NCI-H82 (cell line): ENCODE results near the gene FHIT.

Experiments used
- DNase-seq: peaks from one replicate; lab custom pipeline; 2025; lab: John Stamatoyannopoulos, UW

FHIT gene

DNA sequence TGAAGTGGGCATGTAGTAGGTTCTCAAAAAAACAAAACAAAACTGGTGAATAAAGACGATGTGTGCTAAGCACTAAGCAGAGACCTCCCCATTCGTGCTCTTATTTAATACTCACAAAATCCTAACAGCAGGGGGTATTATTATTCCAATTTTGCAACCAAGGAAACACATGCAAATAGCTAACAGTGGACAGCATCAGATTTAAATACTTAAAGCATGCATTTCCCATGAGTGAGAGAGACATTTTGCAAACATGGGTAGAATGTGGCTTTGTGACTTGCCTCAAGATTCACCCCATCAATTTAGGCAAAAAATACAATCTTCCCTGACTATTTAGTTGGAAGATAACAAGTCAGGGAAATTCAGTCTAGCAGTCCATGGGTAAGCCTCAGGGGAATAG lies 1255.2 kb downstream of the FHIT start:
- DNase-seq = no peak

DNA sequence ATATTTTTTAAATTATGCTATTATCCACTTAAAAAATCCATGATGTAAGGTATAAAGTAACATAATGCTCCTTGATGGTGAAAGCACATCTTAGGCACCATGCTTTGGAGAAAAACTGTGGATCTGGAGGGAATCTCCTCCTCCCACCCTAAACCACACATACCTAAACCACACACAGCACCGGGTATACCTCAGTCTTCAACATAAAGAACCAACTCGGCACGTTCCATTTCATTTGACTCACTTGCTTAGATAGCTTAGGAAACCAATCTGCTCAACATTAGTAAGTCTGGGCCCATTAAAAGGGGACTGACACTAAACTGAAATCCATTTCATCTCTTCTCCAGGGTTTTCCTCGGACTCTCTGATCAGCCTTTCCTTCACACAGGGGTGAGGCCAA lies 1255.7 kb downstream of the FHIT start:
- DNase-seq = no peak

DNA sequence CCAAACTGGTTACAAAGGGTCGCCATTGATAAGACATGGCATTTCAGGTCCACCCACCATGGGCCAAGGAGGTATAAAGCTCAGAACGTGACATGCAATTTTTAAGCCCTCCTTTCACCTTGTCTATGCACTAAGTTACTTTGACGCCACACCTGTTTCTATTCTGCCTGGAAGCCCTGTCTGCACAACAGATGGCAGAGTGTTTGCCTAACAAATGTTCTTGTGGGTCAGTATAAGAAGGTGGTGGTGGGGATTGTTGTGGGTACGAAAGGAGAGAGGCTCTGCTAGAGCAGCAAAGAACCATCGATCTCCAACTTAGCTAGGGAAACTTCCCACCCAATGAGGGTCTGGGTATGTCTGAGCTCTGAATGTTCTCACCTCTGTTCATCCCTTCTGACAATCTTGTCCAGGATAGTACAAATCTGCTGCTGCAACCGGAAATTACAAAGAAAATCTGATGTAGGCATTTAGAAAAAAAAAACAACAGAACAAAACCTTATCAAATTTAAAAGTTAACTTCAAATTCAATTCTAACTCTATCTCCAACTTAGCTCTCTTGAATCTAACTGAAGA lies 1256.4 kb downstream of the FHIT start:
- DNase-seq = peak; percentile 65

DNA sequence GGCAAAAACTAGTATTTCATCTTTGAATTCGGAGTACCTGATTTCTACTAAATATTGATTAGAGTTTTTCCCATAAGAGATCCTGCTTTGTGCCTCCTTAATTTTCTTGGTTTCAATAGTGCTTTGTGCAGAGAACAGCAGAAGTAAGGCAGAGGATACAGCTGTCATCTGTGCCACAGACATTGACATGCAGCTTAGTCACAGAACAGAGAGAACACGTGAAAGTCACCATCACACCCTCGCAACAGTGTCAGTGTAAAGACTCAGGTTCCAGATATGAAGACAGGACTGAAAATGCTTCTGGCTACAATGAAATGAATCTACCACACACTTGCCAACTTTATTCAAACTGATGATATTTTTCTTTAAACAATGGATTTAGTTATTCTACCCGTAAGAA lies 1258.7 kb downstream of the FHIT start:
- no peak for DNase-seq

DNA sequence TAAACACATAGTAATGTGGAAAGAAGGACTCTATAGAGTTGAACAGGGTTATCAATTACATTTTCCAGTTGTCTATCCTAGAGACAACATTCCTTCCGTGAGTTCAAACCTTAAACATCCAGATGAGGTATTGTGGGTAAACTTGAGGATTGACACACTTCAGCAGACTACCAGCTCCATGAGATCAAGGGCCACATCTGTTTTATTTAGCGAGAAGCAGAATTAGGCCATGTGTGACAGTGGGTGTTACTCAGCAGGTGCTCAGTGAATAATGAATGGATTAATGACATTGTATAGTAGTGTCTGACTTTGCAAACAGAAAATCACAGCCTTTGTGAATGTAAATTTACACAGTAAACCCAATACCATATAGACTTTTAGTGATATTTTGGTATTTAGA lies 1260.3 kb downstream of the FHIT start:
- DNase-seq = peak; percentile 39

DNA sequence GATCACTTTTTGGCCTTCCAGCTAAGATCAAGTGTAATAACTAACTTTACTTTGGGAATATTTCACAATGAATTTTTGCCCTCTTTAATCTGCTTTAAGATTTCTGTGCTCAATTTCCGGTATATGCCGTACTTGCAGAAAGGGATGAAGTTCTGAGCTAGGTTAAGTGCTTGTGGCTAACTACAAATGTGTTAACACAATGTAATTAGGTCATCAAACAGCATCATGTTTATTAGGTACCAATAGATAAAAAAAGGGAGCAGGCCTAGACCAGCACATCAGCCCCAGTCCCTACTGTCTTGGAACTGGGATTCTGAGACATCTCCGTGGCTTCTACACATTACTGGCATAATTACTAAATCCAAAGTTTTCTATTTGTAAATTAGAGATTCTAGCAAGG lies 1268.7 kb downstream of the FHIT start:
- DNase-seq = no peak

DNA sequence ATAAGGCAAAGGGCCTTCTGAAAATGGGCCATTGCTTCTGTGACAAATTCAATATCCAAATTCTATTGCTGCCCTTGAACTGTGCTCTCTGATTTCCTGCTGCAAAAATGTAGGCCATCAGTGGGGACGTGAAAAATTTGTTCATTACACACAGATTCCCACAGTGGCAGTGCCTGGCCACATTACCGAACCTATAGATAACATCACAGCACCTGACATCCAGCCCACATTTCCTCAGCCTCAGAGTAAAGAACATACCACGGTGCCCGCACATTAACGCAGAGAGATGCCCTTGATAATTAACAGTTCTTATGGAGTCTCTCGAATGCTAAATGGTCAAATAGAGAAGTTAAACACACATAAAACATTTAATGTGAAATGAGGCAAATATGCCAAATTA lies 1269.9 kb downstream of the FHIT start:
- no peak for DNase-seq

DNA sequence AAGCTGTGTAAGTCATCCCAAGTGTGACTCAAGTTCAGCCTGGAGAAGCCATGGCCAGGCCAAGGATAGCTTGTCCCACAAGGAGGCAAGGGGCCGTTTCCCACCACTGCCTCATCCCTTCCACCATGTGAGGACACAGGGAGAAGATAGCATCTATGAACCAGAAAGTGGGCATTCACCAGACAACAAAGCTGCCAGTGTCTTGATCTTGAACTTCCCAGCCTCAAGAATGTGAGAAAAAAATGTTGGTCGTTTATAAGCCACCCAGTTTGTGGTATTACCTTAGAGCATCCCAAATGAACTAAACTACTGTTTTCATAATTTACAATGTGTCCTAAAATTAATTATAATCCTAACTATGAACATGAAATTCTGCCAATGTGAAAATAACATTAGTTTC lies 1270.7 kb downstream of the FHIT start:
- no peak for DNase-seq

DNA sequence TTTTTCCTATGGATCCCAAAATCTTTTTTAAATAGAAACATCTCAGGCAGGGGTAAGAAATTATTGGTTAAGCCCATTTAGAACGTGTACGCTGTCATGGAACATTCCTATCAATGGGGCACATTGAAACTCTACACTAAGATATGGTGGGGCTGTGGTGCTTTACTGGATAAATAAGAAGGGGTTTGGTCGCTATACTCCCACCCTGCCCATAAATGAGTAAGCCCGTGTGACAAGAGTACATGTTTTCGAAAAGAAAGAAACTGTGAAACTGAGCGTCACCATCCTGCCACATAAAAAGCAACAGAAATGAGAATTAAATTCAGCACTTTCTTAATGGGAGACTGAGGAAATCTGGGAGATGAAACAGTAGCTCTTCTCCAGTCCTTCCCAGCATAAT lies 1271.7 kb downstream of the FHIT start:
- DNase-seq = no peak

DNA sequence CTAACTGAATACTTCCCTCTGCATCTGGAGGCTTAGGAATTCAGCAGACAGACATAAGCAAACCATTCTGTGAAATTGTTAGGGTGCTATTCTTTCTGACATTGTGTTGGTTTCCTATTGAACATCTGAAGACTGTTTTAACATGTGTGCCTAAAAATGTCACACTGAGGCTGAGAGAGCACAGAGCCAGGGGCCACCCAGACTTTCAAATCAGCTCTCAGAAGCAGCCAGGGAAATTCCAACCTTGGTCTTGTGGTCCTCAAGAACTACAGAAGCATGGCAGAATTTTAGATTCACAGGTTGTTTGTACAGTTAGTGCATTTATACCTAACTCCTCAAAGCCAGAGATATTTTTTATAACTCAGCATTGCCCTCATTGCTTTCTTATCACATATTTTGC lies 1272.3 kb downstream of the FHIT start:
- DNase-seq = no peak

DNA sequence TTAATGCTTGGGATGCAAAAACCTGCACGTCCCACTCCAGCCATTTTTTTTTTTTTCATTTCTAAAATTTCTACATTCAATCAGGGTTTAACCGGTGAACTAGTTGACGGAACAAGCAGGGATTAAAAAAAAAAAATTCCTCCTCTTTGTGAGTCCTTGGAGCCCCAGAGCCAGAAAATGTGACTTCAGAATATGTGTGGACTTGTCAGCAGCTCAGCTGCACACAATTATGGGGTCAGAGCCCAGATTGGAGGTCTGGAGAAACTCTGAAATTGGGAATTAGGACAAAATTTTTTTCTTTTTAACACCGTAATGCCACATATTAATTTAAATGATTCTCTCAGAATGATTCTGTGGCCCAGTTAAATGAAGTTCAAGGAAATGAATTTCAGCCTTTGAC lies 1280.5 kb downstream of the FHIT start:
- DNase-seq = no peak

DNA sequence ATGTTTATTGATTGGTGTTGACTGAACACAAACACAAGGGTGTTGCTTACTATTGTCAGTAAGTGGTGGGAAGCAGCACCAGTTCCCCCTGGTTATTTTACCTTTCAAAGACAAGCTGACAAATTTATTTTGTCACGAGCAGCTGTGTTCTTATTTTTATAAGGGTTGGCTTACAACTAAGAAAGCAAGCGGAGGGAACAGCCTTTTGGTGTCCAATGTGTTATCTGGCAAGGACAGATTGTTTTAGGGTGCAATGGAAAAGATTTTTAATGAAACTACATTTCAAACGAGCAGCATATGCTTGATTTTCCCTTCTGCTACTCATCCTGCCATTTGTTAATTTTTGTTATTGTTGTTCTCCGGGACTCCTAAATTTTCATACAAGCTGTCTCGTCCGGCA lies 1280.9 kb downstream of the FHIT start:
- peak; percentile 26 for DNase-seq

DNA sequence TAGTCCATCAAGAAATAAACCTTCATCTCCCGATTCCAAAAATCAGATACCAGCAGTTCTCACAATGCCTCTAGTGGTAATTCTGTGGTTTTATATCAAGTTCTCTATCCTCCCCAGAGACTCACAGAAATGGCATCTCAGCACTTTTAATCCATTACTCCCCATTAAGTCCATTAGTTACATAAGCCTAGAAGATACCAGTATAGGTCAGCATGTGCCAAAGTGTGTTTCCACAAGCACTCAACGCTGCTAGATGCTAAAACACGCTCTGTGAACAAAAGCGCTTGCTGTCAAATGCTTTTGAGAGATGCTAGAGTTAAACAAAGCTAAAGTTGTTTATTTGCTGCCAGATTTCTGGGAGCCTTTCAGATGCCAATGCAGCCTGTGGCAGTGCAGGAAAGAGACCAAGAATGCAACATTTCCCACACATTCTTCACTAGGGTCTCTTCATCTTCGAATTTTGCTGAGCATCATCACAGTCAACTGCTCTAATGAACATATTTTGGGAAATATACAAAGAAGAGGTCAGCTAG lies 1282.7 kb downstream of the FHIT start:
- peak; percentile 70 for DNase-seq

DNA sequence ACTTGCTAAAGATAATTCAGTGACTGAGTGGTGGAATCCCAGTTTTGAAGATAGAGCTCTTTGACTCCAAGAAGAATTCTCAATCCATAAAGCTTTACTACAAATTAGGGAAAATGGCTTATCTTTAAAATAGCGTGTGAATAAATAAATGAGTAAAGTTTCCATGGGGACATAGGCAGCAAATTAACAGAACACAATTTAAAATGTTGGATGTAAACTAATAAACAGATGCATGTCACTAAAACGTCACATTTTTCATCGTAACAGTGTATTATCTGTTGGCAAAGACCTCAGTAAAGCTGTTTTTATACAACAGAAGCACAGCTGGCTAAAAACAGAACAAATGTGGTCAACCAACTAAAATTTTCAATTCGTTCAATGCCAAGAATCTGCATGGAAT lies 1287.6 kb downstream of the FHIT start:
- DNase-seq = no peak

DNA sequence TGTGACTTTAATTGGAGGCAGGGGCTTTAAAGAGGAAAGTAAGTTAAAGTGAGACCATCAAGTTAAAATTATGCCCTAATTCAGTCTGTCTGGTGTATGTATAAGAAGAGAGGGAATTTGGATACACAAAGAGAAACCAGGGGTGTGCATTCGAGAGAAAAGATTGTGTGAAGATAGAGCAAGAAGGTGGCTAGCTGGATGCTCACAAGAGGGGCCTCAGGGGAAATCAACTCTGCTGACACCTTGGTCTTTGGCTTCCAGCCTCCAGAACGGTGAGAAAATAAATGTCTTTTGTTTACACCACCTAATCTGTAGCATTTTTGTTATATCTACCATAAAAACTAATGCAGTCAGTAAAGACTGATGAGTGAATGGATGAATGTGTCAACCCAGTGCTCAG lies 1294.1 kb downstream of the FHIT start:
- DNase-seq = no peak

DNA sequence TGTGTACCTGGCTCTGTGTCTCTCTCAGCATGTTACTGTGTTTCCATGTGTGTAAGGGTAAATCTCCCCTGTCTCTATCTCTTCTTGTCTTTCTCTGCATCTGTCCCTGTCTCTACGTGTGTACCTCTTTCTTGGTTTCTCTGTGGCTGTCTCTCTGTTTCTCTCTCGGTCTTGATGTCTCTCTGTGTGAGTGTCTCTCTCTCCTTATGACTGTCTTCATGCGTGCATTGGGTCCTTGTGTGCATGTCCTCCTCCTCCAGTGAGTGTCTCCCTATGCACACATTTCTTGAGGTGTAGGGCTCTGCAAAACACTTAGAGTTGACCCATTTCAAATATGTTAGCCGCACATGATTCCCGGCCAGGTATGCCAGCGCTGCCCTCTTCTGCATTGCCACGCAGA lies 1298.1 kb downstream of the FHIT start:
- DNase-seq = no peak

DNA sequence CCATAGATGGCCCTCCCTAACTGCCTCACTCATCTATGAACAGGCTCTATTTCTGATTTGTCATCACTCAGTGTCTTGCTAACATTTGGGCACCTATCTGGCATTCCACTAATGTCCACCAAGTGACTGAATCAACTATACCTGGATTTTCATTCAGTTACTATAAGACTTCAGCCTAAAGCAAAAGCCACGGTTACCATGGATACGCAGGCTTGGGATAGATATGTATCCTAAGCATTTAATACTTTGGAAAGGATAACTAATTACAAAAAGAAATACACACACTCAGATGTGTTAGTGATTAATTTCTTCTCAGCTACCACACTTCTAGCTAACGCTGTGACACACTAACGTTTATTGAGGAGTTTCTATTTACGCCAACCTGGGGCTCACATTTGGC lies 1301.9 kb downstream of the FHIT start:
- DNase-seq = no peak

DNA sequence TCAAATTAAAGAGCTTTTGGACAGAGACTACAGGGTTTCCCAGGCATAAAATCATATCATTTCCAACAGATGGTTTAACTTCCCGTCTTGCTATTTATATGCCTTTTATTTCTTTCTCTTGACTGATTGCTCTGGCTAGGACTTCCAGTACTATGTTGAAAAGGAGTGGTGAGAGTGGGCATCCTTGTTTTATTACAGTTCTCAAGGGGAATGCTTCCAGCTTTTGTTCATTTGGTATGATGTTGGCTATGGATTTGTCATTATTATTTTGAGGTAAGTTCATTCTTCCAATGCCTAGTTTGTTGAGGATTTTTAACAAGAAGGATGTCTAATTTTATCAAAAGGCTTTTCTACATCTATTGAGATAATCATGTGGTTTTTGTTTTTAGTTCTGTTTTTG lies 1304.9 kb downstream of the FHIT start:
- DNase-seq = no peak

DNA sequence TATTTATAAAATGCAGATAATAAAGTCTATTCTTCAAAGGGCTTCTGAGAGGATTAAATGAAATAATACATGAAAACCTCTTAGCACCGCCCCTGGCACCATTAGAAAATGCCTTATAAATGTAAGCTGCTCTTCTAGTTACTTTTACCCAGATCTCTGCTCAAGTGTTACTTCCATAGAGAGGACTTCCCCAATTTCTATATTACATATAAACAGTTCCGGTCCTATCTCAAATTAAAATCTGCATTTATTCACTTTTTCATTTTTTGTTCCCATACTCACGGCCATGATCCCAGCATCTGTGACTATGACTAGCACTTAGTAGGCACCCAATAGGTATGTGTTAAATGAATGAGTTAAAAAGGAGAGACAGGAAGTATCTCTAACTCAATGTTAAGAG lies 1310.5 kb downstream of the FHIT start:
- DNase-seq = no peak

DNA sequence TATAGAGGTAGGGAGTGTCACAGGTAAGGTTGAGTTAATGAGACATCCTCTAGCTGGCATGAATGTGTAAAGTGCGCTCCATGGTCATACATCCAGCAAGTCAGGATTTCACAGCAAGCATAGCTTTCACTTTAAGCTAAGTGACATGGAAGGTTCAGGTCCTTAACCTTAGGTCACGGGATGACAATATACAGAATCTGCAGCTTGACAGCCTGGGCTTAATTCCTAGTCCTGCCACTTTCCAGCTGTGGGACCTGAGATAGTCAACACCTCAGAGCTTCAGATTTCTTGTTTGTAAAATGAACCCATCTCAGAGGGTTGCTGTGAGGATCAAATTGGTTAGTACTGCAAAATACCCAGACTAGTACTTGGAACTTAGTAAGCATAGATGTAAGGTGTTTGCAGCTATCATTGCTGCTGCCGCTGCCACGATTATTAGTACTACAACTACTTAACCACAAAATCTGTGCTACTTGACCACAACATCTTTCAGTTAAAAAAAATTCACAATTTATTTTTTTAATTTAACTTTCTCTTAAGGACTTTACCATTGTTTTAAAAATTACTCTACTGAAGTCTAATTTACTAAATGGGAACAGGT lies 1311.3 kb downstream of the FHIT start:
- no peak for DNase-seq

DNA sequence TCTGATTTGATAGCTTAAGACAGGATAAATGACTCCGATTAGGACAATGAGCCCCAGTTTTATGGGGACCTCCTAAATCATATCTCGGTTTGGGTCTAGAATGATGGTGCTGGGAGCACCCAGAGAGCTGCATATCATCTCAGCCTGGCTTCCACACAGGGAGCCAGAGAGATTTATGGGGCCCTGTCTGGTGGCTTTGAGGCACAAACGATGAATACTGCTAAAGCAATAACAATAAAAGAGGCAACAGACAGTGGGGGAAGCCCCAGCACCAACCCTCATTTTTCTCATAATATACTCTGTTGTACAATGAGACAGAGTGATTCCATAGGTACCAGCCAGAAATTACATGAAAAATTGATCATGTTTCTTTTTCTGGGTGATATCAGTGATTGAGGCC lies 1312.4 kb downstream of the FHIT start:
- DNase-seq = no peak

DNA sequence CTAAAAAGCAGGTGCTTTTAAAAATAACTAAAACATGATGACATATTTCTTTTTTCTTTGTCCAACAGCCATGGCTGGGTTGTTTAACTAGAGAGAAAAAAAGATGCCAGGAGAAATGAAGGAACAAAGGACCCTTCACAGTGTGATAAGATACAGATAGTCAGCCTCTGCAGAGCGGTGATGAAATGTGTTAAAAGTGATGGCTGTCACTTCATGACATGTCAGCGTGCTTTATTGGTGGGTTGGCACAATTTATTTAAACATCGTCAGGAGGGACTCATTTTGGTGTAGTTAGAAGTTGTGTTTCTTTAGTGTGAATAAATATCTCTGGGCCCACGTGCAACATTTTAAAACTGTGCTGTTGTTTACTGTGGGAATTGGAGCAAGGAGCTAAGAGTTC lies 1314.1 kb downstream of the FHIT start:
- DNase-seq = no peak

DNA sequence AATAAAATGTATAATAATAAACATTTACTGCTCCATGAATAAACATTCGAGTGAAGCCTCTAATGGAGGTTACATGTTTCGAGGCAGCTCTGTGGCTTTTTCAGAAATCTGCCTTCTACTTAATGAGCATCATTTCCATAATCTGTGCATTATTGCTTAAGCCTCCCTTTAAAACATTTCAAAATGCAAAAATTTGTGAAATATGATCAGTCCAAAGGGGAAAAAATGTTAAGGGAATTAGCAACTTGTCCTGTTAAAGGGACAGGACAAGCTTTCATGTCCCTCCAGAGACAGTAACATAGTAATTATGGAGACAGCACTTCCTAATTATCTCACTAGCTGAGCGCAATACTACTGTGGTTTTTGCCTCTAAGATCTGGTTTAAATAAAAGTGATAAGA lies 1314.8 kb downstream of the FHIT start:
- no peak for DNase-seq

DNA sequence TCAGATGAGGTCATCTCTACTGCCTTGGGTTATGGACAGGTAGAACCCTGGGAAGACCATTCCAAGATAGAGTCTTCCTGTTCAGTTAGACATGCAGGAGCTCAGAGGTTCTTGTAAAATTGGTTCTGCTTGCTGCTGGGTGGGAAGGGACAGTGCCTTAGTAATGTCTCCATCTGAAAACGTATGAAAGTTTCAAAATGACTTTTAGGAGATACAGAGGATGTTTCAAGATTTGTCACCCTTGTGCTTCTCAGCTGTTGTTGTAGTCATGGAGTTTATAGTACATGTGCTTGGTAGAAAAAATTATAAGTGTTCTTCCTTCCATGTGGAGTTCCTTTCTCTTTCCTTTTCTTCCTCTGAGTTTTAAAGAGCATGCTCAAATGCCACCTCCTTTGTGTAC lies 1316.2 kb downstream of the FHIT start:
- no peak for DNase-seq
